HCT116 (cell line): ENCODE data around the gene BCAS4. TPM values are rescaled to one million over a fixed set of nuclear protein-coding genes. Genes with fewer than 3 reads are reported as not detected.

Source experiments
- ATAC-seq: fragments of 200-7000 bp; cut with Tn5 transposase; 2 replicates; pipeline ENCODE4 v1.9.1; 2020; ENCODE audit warnings: mild to moderate bottlenecking, moderate library complexity
- BruUV-seq: library from RNA; stranded (reverse); fragments of 400-500 nt; replicated peaks from 2 replicates; lab custom pipeline; 2021; lab: Mats Ljungman, UMichigan
- CTCF ChIA-PET: fragments of 300-600 bp; sonication (Branson Sonifier 250); formaldehyde crosslinking; loops from one replicate; lab custom pipeline; 2021; ENCODE audit warnings: antibody characterized with exemption; lab: Charles Lee
- POLR2A ChIA-PET: fragments of 300-600, 350-600 bp; sonication (Branson Sonifier 250); formaldehyde crosslinking; loops from one replicate; lab custom pipeline; 2021; ENCODE audit warnings: antibody characterized with exemption; lab: Charles Lee
- RAD21 ChIA-PET, 2 experiments: fragments of 300-600 bp; sonication (Branson Sonifier 250); formaldehyde crosslinking; loops; one replicate each; lab custom pipeline; 2023; ENCODE audit warnings: low total read pairs in 2 of 2; ENCODE audit not compliant: uncharacterized antibody in 2 of 2, unreplicated experiment in 2 of 2, low non-redundant PET in 1 of 2; lab: Charles Lee
- DNase-seq: peaks from one replicate; pipeline ENCODE4 v3.0.0-alpha.2; 2010; ENCODE audit warnings: low read depth, low spot score
- H2AFZ ChIP-seq: fragments of 200-600 bp; shearing (Covaris generic), sonication (generic); 2 replicates; pipeline ENCODE4 v1.6.1; 2017; ENCODE audit warnings: low read depth, mixed run types, mixed read lengths, antibody characterized with exemption, low read length; ENCODE audit not compliant: poor library complexity, severe bottlenecking
- H3K27ac ChIP-seq: 2 replicates; pipeline ENCODE4 v1.5.1; 2012; ENCODE audit warnings: low read depth, low read length
- H3K27me3 ChIP-seq: fragments of 200-600 bp; sonication (generic); 2 replicates; pipeline ENCODE4 v1.6.1; 2016; ENCODE audit warnings: mixed run types, low read length, mixed read lengths; ENCODE audit not compliant: insufficient read depth
- H3K36me3 ChIP-seq, 2 experiments: fragments of 200-500 bp in 1 of 2; fragments of 200-600 bp in 1 of 2; sonication (Bioruptor generic) in 1 of 2; sonication (generic) in 1 of 2; 2 replicates each; pipeline versions ENCODE4 v1.5.1 to v1.6.1; 2014 to 2016; ENCODE audit warnings: low read length in 2 of 2, inconsistent platforms in 1 of 2, mixed read lengths in 1 of 2, mixed run types in 1 of 2; ENCODE audit not compliant: insufficient read depth in 2 of 2, control insufficient read depth in 1 of 2
- H3K4me1 ChIP-seq, 2 experiments: fragments of 200-600 bp in 1 of 2; sonication (generic) in 1 of 2; 2 replicates each; pipeline versions ENCODE4 v1.5.1 to v1.6.1; 2012 to 2017; ENCODE audit warnings: low read length in 2 of 2, inconsistent platforms in 1 of 2, mild to moderate bottlenecking in 1 of 2, mixed read lengths in 1 of 2, mixed run types in 1 of 2, moderate library complexity in 1 of 2; ENCODE audit not compliant: insufficient read depth in 2 of 2, control insufficient read depth in 1 of 2
- H3K4me2 ChIP-seq: fragments of 200-600 bp; sonication (generic); 2 replicates; pipeline ENCODE4 v1.6.1; 2017; ENCODE audit warnings: mixed run types, low read length, mixed read lengths
- H3K4me3 ChIP-seq, 2 experiments: fragments of 200-600 bp in 1 of 2; sonication (generic) in 1 of 2; replicated peaks in 1 of 2; 2 replicates each; pipeline ENCODE4 v1.5.1; 2011 to 2016; ENCODE audit warnings: low read length in 2 of 2, control low read depth in 1 of 2, low read depth in 1 of 2, mild to moderate bottlenecking in 1 of 2, mixed read lengths in 1 of 2, mixed run types in 1 of 2
- H3K79me2 ChIP-seq: fragments of 200-600 bp; sonication (generic); 2 replicates; pipeline ENCODE4 v1.6.1; 2017; ENCODE audit warnings: mild to moderate bottlenecking, mixed run types, low read length, moderate library complexity, mixed read lengths; ENCODE audit not compliant: insufficient read depth
- H3K9ac ChIP-seq: fragments of 200-600 bp; sonication (generic); 2 replicates; pipeline ENCODE4 v1.6.1; 2016; ENCODE audit warnings: low read length, mixed read lengths
- H3K9me2 ChIP-seq: fragments of 200-600 bp; sonication (generic), shearing (Covaris generic); 2 replicates; pipeline ENCODE4 v1.6.1; 2017; ENCODE audit warnings: mixed run types, mild to moderate bottlenecking, moderate library complexity; ENCODE audit not compliant: insufficient read depth
- H3K9me3 ChIP-seq, 2 experiments: fragments of 200-500 bp in 1 of 2; fragments of 200-600 bp in 1 of 2; sonication (Bioruptor generic) in 1 of 2; sonication (generic) in 1 of 2; 2 replicates each; pipeline ENCODE4 v1.6.1; 2014 to 2017; ENCODE audit warnings: low read length in 2 of 2, mixed read lengths in 2 of 2, inconsistent platforms in 1 of 2, low read depth in 1 of 2, mild to moderate bottlenecking in 1 of 2, mixed run types in 1 of 2, moderate library complexity in 1 of 2; ENCODE audit not compliant: control insufficient read depth in 1 of 2, insufficient read depth in 1 of 2
- H4K20me1 ChIP-seq: fragments of 200-600 bp; sonication (generic), shearing (Covaris generic); 2 replicates; pipeline ENCODE4 v1.6.1; 2017; ENCODE audit warnings: mixed run types, mild to moderate bottlenecking, moderate library complexity; ENCODE audit not compliant: insufficient read depth
- ATF3 ChIP-seq: IDR thresholded peaks from 2 replicates; pipeline ENCODE4 v1.6.1; 2012
- CBX3 ChIP-seq: IDR thresholded peaks from 2 replicates; pipeline ENCODE4 v1.6.1; 2012; ENCODE audit warnings: low read depth
- EGR1 ChIP-seq: IDR thresholded peaks from 2 replicates; pipeline ENCODE4 v1.6.1; 2012; ENCODE audit warnings: low read depth
- FOSL1 ChIP-seq: IDR thresholded peaks from 2 replicates; pipeline ENCODE4 v1.6.1; 2012; ENCODE audit warnings: low read depth
- POLR2AphosphoS5 ChIP-seq: IDR thresholded peaks from 2 replicates; pipeline ENCODE4 v1.6.1; 2011; ENCODE audit warnings: mild to moderate bottlenecking, low read depth, low read length, moderate library complexity
- RAD21 ChIP-seq: IDR thresholded peaks from 2 replicates; pipeline ENCODE4 v1.6.1; 2012; ENCODE audit warnings: low read depth, mild to moderate bottlenecking
- SIN3A ChIP-seq: IDR thresholded peaks from 2 replicates; pipeline ENCODE4 v1.6.1; 2012; ENCODE audit warnings: low read depth
- SP1 ChIP-seq: IDR thresholded peaks from 2 replicates; pipeline ENCODE4 v1.6.1; 2012; ENCODE audit warnings: low read depth
- SRF ChIP-seq: IDR thresholded peaks from 2 replicates; pipeline ENCODE4 v1.6.1; 2012; ENCODE audit warnings: low read depth
- ZBTB33 ChIP-seq: IDR thresholded peaks from 2 replicates; pipeline ENCODE4 v1.6.1; 2011; ENCODE audit warnings: mild to moderate bottlenecking, low read length, moderate library complexity; ENCODE audit not compliant: insufficient replicate concordance; ENCODE audit errors: extremely low read depth
- ZNF274 ChIP-seq: fragments of 200-500 bp; sonication (Bioruptor generic); IDR thresholded peaks from 2 replicates; pipeline ENCODE4 v1.6.1; 2014; ENCODE audit warnings: mild to moderate bottlenecking, low read depth, low read length, inconsistent platforms
- intact Hi-C: fragments of 100-400 bp; cut with micrococcal nuclease; formaldehyde crosslinking; loops from 2 replicates; pipeline ENCODE4 v1.10.0; 2022
- total RNA-seq: library from RNA; stranded (reverse); gene quantifications from one replicate; pipeline ENCODE4 v1.2.1, GENCODE V29; 2021; ENCODE audit not compliant: unreplicated experiment
- TF ChIP-seq, protein P1 (sequence below), 3 experiments: fragments of 200-600 bp in 1 of 3; sonication (generic) in 1 of 3; IDR thresholded peaks in 2 of 3; conservative IDR thresholded peaks in 1 of 3; 2 replicates each; pipeline ENCODE4 v1.5.1; 2012 to 2017; ENCODE audit warnings: low read depth in 2 of 3, low read length in 2 of 3, antibody characterized with exemption in 1 of 3, borderline replicate concordance in 1 of 3, control low read depth in 1 of 3, mild to moderate bottlenecking in 1 of 3, mixed read lengths in 1 of 3, mixed run types in 1 of 3, moderate library complexity in 1 of 3; ENCODE audit not compliant: insufficient read depth in 1 of 3

The BCAS4 gene
- total RNA-seq, 1 experiment from 2014 or later = 18.9 TPM

GRCh38 chr20:50754420-50754819 is 40.4 kb upstream of the BCAS4 start:
- Histone ChIP-seq H3K79me2 (peaks cover 28% of the 10 kb centered on the region), H3K9me3 (no peaks in the 10 kb centered on the region), H3K4me3 (no peak overlapping the region), H3K4me1 (peaks cover 12 to 31% of the 10 kb centered on the region in 2 experiments), H3K9ac (no peak overlapping the region), H3K9me2 (no peaks in the 10 kb centered on the region), H3K36me3 (peaks cover 14 to 23% of the 10 kb centered on the region in 2 experiments), H3K27ac (no peak overlapping the region), H3K4me2 (no peak overlapping the region), H2AFZ (no peak overlapping the region), H4K20me1 (no peaks in the 10 kb centered on the region), H3K27me3 (no peaks in the 10 kb centered on the region)
- DNase-seq (no peak), ATAC-seq (no peak)
- RAD21 ChIA-PET = no interaction called here
- no TSS peak for BruUV-seq
- POLR2A ChIA-PET = no interaction called here
- CTCF ChIA-PET = no interaction called here
- intact Hi-C loops = no loop called here
- TF ChIP-seq CBX3 = no peak
- 0 out of 2 replicates have a peak, but pooled peaks have one; percentile 31 for TF ChIP-seq POLR2AphosphoS5
- TF ChIP-seq, protein P1, sequence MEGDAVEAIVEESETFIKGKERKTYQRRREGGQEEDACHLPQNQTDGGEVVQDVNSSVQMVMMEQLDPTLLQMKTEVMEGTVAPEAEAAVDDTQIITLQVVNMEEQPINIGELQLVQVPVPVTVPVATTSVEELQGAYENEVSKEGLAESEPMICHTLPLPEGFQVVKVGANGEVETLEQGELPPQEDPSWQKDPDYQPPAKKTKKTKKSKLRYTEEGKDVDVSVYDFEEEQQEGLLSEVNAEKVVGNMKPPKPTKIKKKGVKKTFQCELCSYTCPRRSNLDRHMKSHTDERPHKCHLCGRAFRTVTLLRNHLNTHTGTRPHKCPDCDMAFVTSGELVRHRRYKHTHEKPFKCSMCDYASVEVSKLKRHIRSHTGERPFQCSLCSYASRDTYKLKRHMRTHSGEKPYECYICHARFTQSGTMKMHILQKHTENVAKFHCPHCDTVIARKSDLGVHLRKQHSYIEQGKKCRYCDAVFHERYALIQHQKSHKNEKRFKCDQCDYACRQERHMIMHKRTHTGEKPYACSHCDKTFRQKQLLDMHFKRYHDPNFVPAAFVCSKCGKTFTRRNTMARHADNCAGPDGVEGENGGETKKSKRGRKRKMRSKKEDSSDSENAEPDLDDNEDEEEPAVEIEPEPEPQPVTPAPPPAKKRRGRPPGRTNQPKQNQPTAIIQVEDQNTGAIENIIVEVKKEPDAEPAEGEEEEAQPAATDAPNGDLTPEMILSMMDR (IDR thresholded peaks at IDR 0.05 in 2 of 3, conservative IDR thresholded peaks at IDR 0.05 in 1 of 3; ENCODE audit: borderline replicate concordance in 1 of 3, insufficient read depth in 1 of 3, low read depth in 2 of 3, low read length in 2 of 3) = no peak

DNA sequence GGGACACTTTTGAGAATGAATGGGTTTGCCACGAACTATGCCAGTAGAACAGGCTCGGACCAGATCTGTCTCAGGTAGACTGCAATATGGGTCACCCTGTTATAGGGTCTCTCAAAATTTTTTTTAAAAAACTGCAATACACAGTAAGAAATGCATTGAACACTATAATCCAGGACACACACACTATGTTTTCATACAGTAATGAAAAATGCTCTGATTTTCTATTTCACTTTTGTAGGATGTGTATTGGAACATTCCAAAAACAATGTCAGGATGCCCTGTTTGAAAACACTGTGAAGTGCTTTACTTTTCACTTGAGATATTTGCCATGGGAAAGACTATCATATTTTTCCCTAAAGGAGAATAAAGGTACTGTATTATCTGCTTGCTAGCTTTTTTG is 38.4 kb upstream of the BCAS4 start:
- H2AFZ ChIP-seq = no peak overlapping the region
- no peak overlapping the region for H3K4me2 ChIP-seq
- peaks cover 32 to 51% of the 10 kb centered on the region in 2 experiments for H3K4me1 ChIP-seq
- H3K9me3 ChIP-seq = no peaks in the 10 kb centered on the region
- intact Hi-C loops = no loop called here
- no peak for DNase-seq
- ChIA-PET RAD21 (no interaction called here), POLR2A (interaction anchor here (1.6 kb wide), 1 partner anchor 34 kb away, joined by 5 read pairs; no protein-coding TSS in a partner anchor), CTCF (interaction anchor here (1.0 to 1.1 kb wide), 2 partner anchors 93 kb away, joined by 3 to 4 read pairs; no protein-coding TSS in a partner anchor)
- H3K27ac ChIP-seq = no peak overlapping the region
- no peak overlapping the region for H3K9ac ChIP-seq
- no peaks in the 10 kb centered on the region for H3K27me3 ChIP-seq
- ATAC-seq = no peak
- peaks cover 9% of the 10 kb centered on the region; the same call in 1 of the 2 replicates for H3K79me2 ChIP-seq
- BruUV-seq = no TSS peak
- no peaks in the 10 kb centered on the region for H4K20me1 ChIP-seq
- no peak overlapping the region for H3K4me3 ChIP-seq
- no peaks in the 10 kb centered on the region for H3K9me2 ChIP-seq
- peaks cover 3 to 10% of the 10 kb centered on the region in 2 experiments; a peak in 1 of 4 replicates for H3K36me3 ChIP-seq
- no peak for TF ChIP-seq CBX3
- TF ChIP-seq SP1 = no peak
- no peak for TF ChIP-seq POLR2AphosphoS5
- TF ChIP-seq SRF = no peak
- TF ChIP-seq ATF3 = no peak
- TF ChIP-seq ZBTB33 = no peak
- no peak for TF ChIP-seq ZNF274
- no peak for TF ChIP-seq RAD21
- TF ChIP-seq, protein P1 (IDR thresholded peaks at IDR 0.05 in 2 of 3, conservative IDR thresholded peaks at IDR 0.05 in 1 of 3; ENCODE audit: borderline replicate concordance in 1 of 3, insufficient read depth in 1 of 3, low read depth in 2 of 3, low read length in 2 of 3) = no peak
- TF ChIP-seq SIN3A = no peak
- no peak for TF ChIP-seq EGR1
- TF ChIP-seq FOSL1 = no peak
